ENCODE results near the gene NUAK2.

Gene NUAK2

GRCh38 chr1:205319081-205320018 lies 2.2 kb downstream of the NUAK2 start:
- no peak for DNase-seq (ENCODE audit: low read depth)

GRCh38 chr1:205318231-205318991 lies 3.1 kb downstream of the NUAK2 start:
- DNase-seq (ENCODE audit: low read depth): no peak

- DNase-seq (ENCODE audit: low read depth): no peak
Observed at GRCh38 chr1:205317311-205317917, 4.1 kb downstream of the NUAK2 start.

GRCh38 chr1:205316161-205316566 lies 5.4 kb downstream of the NUAK2 start:
- DNase-seq (ENCODE audit: low read depth): no peak

DNA sequence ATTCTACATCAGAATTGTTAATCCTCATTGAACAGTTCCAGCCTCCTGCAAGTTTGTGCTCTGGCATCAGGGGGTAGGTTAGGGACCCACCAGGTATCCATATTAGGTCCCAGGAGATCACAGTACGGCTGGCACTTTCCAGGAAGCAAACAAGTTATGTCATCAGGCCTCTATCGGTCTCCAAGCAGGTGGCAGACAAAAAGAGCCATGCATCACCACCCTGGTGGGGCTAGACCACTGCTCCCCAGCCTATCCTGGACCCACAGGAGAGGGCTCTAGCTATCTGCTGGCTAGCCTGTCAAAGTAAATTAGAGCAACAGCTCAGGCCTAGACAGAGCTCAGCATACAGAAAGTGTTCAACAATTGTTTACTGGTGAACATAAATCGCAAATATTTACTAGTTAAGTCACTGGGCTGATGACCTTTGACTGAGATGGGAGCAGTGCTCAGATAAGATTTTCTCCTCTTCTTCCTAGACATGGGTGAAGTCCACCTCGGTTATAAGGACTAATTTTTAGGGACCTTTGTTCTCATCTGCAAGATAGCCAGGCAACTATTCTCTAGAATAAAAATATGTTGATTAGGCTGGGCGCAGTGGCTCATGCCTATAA lies 6.4 kb downstream of the NUAK2 start:
- no peak for DNase-seq (ENCODE audit: low read depth)

GRCh38 chr1:205313563-205314308 lies 7.8 kb downstream of the NUAK2 start:
- DNase-seq (ENCODE audit: low read depth): no peak

DNA sequence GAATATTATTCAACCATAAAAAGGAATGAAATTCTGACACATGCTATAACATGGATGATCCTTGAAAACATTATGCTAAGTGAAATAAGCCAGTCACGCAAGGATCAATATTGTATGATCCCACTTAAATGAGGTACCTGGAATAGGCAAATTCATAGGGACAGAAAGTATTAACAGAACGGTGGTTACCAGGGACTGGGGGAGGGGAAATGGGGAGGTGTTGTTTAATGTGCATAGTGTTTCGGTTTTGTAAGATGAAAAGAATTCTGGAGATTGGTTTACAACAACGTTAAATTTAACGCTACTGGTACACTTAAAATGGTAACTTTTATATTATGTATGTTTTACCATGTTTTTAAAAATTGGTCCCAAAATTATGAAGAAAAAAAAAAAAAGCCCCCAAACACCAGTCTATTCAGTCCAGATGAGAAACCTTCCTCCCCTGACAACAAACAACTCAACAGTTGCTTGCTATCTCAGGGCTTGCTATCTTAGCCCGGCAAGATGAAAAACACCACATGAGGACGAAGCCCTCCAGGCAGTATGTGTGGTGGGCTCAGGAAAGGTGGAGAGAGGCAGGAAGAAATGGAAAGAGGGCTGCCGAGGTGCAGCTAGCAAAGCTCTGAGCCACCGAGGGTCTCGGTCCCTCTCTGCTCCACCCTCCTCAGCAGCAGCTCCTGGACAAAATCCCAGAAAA lies 8.5 kb downstream of the NUAK2 start:
- no peak for DNase-seq (ENCODE audit: low read depth)

DNA sequence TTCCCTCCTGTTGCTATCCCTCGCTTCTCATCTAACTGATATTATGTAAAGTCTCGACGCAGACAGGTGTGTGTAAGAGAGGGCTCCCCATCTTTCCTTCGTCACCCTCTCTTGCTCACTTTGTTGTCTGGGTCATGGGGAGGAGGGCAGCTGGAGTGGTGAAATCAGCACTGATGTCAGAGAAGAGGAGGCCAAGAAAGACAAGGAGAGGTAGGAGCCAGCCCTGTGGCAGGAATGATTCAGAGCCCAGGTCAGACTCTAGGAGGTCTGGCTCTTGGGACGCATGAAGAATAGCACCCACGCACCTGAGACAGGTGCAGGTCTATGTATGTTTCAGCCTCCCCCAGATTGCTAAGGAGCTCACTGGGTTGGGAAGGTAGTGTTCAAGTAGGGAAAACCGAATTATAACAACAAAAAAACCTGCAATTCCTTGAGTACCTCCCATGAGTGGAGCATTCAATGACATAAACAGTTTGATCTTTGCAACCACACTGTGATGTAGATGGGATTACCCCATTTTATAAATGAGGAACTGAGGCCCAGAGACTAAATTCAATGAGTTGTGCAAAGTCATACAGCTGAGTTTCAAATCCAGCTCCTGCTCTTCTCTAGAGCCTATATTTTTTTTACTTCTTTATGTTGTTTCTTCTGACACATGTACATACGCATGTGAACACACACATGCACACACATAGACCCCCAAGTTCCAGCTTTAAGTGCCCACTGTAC lies 10.4 kb downstream of the NUAK2 start:
- no peak for DNase-seq (ENCODE audit: low read depth)

DNA sequence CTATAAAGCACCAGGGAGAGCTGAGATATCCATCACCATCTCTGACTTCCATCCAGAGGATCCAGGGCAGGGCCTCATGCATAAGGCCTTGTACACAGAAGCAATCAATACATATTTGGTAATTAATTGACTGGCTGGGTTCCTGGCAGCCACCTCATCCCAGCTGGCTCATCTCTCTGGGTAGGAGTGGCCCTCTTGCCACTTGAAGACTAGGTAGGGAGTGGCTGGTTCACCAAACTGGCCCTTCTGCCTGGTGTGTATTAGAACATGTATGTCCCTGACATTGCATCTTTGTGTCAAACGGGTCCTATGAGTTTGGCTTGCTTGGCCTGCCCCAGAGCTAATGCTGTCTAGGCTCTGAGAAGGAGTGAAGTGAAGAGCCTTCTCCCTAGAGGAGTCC lies 11.8 kb downstream of the NUAK2 start:
- DNase-seq (ENCODE audit: low read depth): no peak

GRCh38 chr1:205306929-205307566 lies 14.5 kb downstream of the NUAK2 start:
- DNase-seq (ENCODE audit: low read depth): no peak

DNA sequence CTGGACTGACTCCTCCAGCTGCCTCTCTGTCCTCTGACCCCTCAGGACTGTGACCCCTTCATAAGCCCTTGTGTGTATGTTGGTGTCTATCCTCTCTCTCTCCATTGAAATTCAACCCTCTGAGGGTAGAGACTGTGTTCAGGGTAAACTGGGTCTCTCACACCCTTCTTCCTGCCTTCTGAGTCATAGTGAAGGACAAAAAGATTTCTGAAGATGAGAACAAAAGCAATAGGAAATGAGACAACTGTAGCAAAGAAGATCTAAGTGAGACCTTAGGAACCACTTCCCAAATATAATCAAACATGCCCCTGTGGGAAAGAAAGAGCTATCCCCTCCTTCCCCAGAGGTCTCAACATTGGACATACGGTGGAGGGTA lies 16.9 kb downstream of the NUAK2 start:
- DNase-seq (ENCODE audit: low read depth): no peak

DNA sequence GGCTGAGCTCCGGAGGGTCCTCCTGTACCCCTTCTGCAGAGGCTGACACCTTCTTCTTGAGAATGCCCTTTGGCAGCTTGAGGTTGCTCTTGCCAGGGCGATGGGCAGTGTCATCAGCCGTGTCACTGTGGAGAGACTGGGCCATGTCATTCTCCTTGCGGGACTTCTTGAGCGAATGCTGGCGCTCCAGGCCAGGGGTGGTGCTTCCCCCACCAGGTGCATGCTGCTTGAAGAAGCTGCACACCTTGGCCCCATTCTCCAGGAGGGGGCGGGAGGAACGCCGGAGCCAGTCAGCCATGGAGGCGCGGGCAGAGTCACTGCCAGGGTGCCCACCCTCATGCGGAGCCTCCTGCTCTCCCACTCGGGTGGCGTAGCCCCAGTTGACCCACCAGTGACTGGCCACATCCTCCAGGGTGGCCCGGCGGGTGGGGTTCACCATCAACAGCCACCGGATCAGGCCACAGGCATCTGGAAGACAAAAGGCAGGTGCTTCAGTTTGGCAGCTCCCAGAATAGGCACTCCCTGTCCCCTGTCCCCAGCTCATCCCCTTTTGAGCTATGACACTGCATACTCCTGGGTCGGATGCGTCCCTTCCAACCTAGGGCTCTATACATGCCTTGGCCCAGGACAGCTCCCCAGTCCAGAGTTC lies 17.4 kb downstream of the NUAK2 start:
- no peak for DNase-seq (ENCODE audit: low read depth)

- DNase-seq (ENCODE audit: low read depth): no peak
Observed at GRCh38 chr1:205303247-205303888, 18.2 kb downstream of the NUAK2 start.

DNA sequence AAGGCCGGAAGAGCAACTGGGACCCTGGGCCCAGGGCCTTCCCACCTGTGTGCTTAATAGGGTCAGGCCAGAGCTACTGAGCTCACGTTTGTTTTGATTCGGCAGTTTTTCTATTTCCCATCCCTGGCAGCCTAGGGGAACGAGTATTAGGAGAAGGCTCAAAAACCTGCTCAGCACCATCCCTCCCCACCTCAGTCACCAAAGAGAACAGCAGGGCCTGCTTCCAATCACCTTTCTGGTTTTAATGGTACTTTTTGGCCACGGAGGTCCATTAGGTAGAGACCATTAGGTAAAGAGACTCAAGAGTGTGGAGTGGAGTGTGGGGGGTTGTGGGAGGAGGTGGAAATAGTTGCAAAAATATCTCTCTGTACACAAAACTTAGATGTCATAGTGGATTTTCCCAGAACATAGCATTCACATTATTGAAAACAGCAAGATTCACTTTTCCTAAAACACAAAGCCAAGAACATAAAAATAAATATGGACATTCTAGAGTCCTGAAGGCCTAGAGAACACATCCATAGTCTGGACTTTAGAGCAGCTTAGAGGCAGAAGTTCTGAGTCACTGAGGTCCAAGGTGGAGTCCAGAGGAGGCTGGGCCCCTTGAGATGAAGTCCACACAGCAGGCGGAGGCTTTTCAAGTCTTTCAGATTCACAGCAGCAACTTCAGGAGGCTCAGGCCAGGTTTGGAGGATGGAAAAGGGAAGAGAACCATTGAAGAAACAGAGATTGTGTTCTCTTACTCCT lies 19.5 kb downstream of the NUAK2 start:
- DNase-seq (ENCODE audit: low read depth): no peak

- no peak for DNase-seq (ENCODE audit: low read depth)
Observed at GRCh38 chr1:205301205-205301821, 20.2 kb downstream of the NUAK2 start.

GRCh38 chr1:205300149-205300548 lies 21.4 kb downstream of the NUAK2 start:
- DNase-seq (ENCODE audit: low read depth): no peak

- DNase-seq (ENCODE audit: low read depth): no peak
Observed at GRCh38 chr1:205298191-205298994, 23.2 kb downstream of the NUAK2 start.
